ENCODE data around the gene TMA7. TPM values are rescaled to one million over a fixed set of nuclear protein-coding genes. Genes with fewer than 3 reads are reported as not detected.
"Not testable (repeated sequence)": the region's sequence is repeated elsewhere in the genome, so short reads cannot be mapped to it uniquely, and the experiment has no call there.

Gene TMA7
- total and polyA plus RNA-seq, 4 donors: 75.2 to 241 (median 113) TPM

DNA sequence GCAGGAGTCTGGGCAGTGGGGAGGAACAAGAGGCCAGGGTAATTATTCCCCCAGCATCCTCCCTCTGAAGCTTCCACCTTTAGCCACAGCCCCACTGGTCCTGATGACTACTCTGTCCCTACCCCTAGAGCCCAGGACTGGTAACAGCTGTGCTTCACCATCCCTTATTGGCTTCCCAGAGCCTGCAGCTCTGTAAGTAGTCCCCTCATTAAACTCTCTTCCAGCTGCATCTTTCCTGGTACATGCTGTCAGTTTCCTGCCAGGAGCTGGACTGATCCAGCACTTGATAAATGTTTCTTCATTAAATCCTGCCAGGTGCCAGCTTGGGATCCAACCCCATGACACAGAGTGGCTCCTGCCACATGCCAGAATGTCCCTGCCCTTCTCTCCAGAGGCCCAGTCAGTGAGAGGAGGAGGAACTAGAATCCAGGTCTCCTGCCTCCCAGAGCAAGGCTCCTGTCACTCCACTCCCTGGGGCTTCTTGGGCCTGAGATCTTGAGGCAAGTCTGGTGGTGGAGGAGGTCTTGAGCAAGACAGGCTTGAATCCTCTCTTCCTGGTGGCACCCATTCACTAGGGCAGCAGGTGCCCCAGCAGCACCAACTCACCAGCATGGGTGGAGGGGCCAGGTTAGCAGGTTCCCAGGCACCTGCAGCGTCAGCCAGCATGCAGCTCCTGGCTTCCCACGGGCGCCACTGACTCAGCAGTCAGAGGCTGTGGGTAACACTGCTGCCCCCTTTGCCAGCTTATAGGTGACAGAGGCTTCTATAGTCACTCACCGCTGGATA is 40.5 kb upstream of the TMA7 start:
- WGBS: 61% methylated on average over 4 of the region's 4 CpGs
- H3K36me3 ChIP-seq (ENCODE audit: control insufficient read depth in 4 of 4, insufficient read depth in 3 of 4, low read depth in 1 of 4, low read length in 3 of 4): peaks cover 4 to 20% (median 11%) of the 10 kb centered on the region in 4 donors
- H3K4me3 ChIP-seq (ENCODE audit: low read depth in 1 of 3, low read length in 3 of 3): no peak overlapping the region
- no peak overlapping the region for H3K27ac ChIP-seq (ENCODE audit: low read depth in 1 of 2, low read length in 2 of 2)
- TF ChIP-seq JUND (IDR thresholded peaks at IDR 0.05): no peak
- no peak for TF ChIP-seq GABPA (IDR thresholded peaks at IDR 0.05 in 1 of 2, conservative IDR thresholded peaks at IDR 0.05 in 1 of 2)
- TF ChIP-seq NR2F2 (IDR thresholded peaks at IDR 0.05): no peak
- TF ChIP-seq TAF1 (conservative IDR thresholded peaks at IDR 0.05): no peak
- no peak for TF ChIP-seq RXRA (IDR thresholded peaks at IDR 0.05)
- H3K27me3 ChIP-seq (ENCODE audit: control insufficient read depth in 4 of 4, insufficient read depth in 4 of 4, low read length in 3 of 4): no peaks in the 10 kb centered on the region
- H3K4me1 ChIP-seq (ENCODE audit: control insufficient read depth in 4 of 4, insufficient read depth in 4 of 4, low read length in 3 of 4): no peaks in the 10 kb centered on the region
- H3K9ac ChIP-seq (ENCODE audit: low read depth in 1 of 2, low read length in 2 of 2): no peak overlapping the region
- peak; percentile 31 for DNase-seq (ENCODE audit: low spot score)
- no peaks in the 10 kb centered on the region for H3K9me3 ChIP-seq (ENCODE audit: control insufficient read depth in 4 of 4, low read length in 3 of 4)

- Histone ChIP-seq H3K27me3 (ENCODE audit: control insufficient read depth in 4 of 4, insufficient read depth in 4 of 4, low read length in 3 of 4) (no peaks in the 10 kb centered on the region), H3K4me1 (ENCODE audit: control insufficient read depth in 4 of 4, insufficient read depth in 4 of 4, low read length in 3 of 4) (no peaks in the 10 kb centered on the region), H3K9ac (ENCODE audit: low read depth in 1 of 2, low read length in 2 of 2) (no peak overlapping the region), H3K9me3 (ENCODE audit: control insufficient read depth in 4 of 4, low read length in 3 of 4) (no peaks in the 10 kb centered on the region), H3K36me3 (ENCODE audit: control insufficient read depth in 4 of 4, insufficient read depth in 3 of 4, low read depth in 1 of 4, low read length in 3 of 4) (peaks cover 8 to 32% (median 12%) of the 10 kb centered on the region in 4 donors), H3K4me3 (ENCODE audit: low read depth in 1 of 3, low read length in 3 of 3) (no peak overlapping the region), H3K27ac (ENCODE audit: low read depth in 1 of 2, low read length in 2 of 2) (no peak overlapping the region)
- peak; percentile 60 for DNase-seq (ENCODE audit: low spot score)
- WGBS: 61% methylated on average over 6 of the region's 6 CpGs
- TF ChIP-seq, protein P1, sequence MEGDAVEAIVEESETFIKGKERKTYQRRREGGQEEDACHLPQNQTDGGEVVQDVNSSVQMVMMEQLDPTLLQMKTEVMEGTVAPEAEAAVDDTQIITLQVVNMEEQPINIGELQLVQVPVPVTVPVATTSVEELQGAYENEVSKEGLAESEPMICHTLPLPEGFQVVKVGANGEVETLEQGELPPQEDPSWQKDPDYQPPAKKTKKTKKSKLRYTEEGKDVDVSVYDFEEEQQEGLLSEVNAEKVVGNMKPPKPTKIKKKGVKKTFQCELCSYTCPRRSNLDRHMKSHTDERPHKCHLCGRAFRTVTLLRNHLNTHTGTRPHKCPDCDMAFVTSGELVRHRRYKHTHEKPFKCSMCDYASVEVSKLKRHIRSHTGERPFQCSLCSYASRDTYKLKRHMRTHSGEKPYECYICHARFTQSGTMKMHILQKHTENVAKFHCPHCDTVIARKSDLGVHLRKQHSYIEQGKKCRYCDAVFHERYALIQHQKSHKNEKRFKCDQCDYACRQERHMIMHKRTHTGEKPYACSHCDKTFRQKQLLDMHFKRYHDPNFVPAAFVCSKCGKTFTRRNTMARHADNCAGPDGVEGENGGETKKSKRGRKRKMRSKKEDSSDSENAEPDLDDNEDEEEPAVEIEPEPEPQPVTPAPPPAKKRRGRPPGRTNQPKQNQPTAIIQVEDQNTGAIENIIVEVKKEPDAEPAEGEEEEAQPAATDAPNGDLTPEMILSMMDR (IDR thresholded peaks at IDR 0.05; ENCODE audit: low read depth, low read length, missing input control): peak; percentile 86
- TF ChIP-seq GABPA (IDR thresholded peaks at IDR 0.05 in 1 of 2, conservative IDR thresholded peaks at IDR 0.05 in 1 of 2): no peak
- no peak for TF ChIP-seq JUND (IDR thresholded peaks at IDR 0.05)
- peak; percentile 93 to 97 for TF ChIP-seq RAD21 (IDR thresholded peaks at IDR 0.05)
Measured at GRCh38 chr3:48400824-48401433, 39.1 kb upstream of the TMA7 start.

- H3K4me1 ChIP-seq (ENCODE audit: control insufficient read depth in 4 of 4, insufficient read depth in 4 of 4, low read length in 3 of 4); H3K27me3 ChIP-seq (ENCODE audit: control insufficient read depth in 4 of 4, insufficient read depth in 4 of 4, low read length in 3 of 4); DNase-seq (ENCODE audit: low spot score); H3K27ac ChIP-seq (ENCODE audit: low read depth in 1 of 2, low read length in 2 of 2); H3K9me3 ChIP-seq (ENCODE audit: control insufficient read depth in 4 of 4, low read length in 3 of 4); H3K4me3 ChIP-seq (ENCODE audit: low read depth in 1 of 3, low read length in 3 of 3); H3K9ac ChIP-seq (ENCODE audit: low read depth in 1 of 2, low read length in 2 of 2): not testable (repeated sequence)
- WGBS: 93% methylated on average over 12 of the region's 12 CpGs
- H3K36me3 ChIP-seq (ENCODE audit: control insufficient read depth in 4 of 4, insufficient read depth in 3 of 4, low read depth in 1 of 4, low read length in 3 of 4): peaks cover 9 to 38% (median 15%) of the 10 kb centered on the region in 4 donors
Measured at GRCh38 chr3:48401434-48401901, 38.6 kb upstream of the TMA7 start.

- Histone ChIP-seq H3K27ac (ENCODE audit: low read depth in 1 of 2, low read length in 2 of 2) (no peak overlapping the region), H3K27me3 (ENCODE audit: control insufficient read depth in 4 of 4, insufficient read depth in 4 of 4, low read length in 3 of 4) (no peaks in the 10 kb centered on the region), H3K4me3 (ENCODE audit: low read depth in 1 of 3, low read length in 3 of 3) (no peak overlapping the region), H3K9ac (ENCODE audit: low read depth in 1 of 2, low read length in 2 of 2) (no peak overlapping the region), H3K9me3 (ENCODE audit: control insufficient read depth in 4 of 4, low read length in 3 of 4) (no peaks in the 10 kb centered on the region), H3K4me1 (ENCODE audit: control insufficient read depth in 4 of 4, insufficient read depth in 4 of 4, low read length in 3 of 4) (no peaks in the 10 kb centered on the region), H3K36me3 (ENCODE audit: control insufficient read depth in 4 of 4, insufficient read depth in 3 of 4, low read depth in 1 of 4, low read length in 3 of 4) (peaks cover 11 to 46% (median 20%) of the 10 kb centered on the region in 4 donors)
- 70% methylated on average over 8 of the region's 8 CpGs for WGBS
- no peak for DNase-seq (ENCODE audit: low spot score)
- TF ChIP-seq YY1 (IDR thresholded peaks at IDR 0.05) (no peak), FOXA1 (IDR thresholded peaks at IDR 0.05) (no peak), GABPA (IDR thresholded peaks at IDR 0.05 in 1 of 2, conservative IDR thresholded peaks at IDR 0.05 in 1 of 2) (no peak)
Measured at GRCh38 chr3:48402281-48402732, 37.8 kb upstream of the TMA7 start.

All from liver (tissue), 9 donors.